HG03432 (cell line): ENCODE data around the gene SCAMP1.

Experiments used
- ATAC-seq: cut with Tn5 transposase; IDR thresholded peaks from one replicate; pipeline ENCODE4 v1.9.1; 2021; ENCODE audit warnings: mild to moderate bottlenecking, moderate library complexity; ENCODE audit not compliant: unreplicated experiment

SCAMP1 gene

GRCh38 chr5:78509884-78510769 lies 149.7 kb downstream of the SCAMP1 start:
- peak; percentile 89 for ATAC-seq

- ATAC-seq, result no peak
Observed at GRCh38 chr5:78511121-78511906, 150.9 kb downstream of the SCAMP1 start.

- ATAC-seq, result no peak
Observed at GRCh38 chr5:78512435-78512834, 152.0 kb downstream of the SCAMP1 start.

GRCh38 chr5:78513441-78513840 lies 153.0 kb downstream of the SCAMP1 start:
- no peak for ATAC-seq

GRCh38 chr5:78514427-78515330 lies 154.3 kb downstream of the SCAMP1 start:
- ATAC-seq, result no peak

GRCh38 chr5:78515670-78516069 lies 155.3 kb downstream of the SCAMP1 start:
- ATAC-seq, result no peak

GRCh38 chr5:78518365-78519197 lies 158.2 kb downstream of the SCAMP1 start:
- no peak for ATAC-seq

GRCh38 chr5:78519198-78519941 lies 159.0 kb downstream of the SCAMP1 start:
- ATAC-seq, result no peak

GRCh38 chr5:78521455-78521854 lies 161.0 kb downstream of the SCAMP1 start:
- ATAC-seq, result no peak

- no peak for ATAC-seq
Observed at GRCh38 chr5:78522476-78523260, 162.3 kb downstream of the SCAMP1 start.

GRCh38 chr5:78523314-78524193 lies 163.1 kb downstream of the SCAMP1 start:
- ATAC-seq, result no peak

GRCh38 chr5:78526049-78526525 lies 165.7 kb downstream of the SCAMP1 start:
- ATAC-seq, result no peak

GRCh38 chr5:78527054-78527859 lies 166.8 kb downstream of the SCAMP1 start:
- no peak for ATAC-seq

- no peak for ATAC-seq
Observed at GRCh38 chr5:78527925-78528324, 167.5 kb downstream of the SCAMP1 start.
